ENCODE measurements around the gene SMARCAD1. TPM values are rescaled to one million over a fixed set of nuclear protein-coding genes. Genes with fewer than 3 reads are reported as not detected.

The SMARCAD1 gene
- total and polyA plus RNA-seq, 9 of the 15 experiments (the other 6 are each of a cell fraction or from before 2014, with no cell fraction given) = 11.2 to 52.2 (median 34.6) TPM

- no peak for TF ChIP-seq RNF219 (CRISPR knock-in tag; IDR thresholded peaks at IDR 0.05)
- TF ChIP-seq DPF2 (IDR thresholded peaks at IDR 0.05) = no peak
- TF ChIP-seq GTF2B (IDR thresholded peaks at IDR 0.05; ENCODE audit: extremely low read depth, insufficient read length) = no peak
- TF ChIP-seq ZNF121 (CRISPR knock-in tag; conservative IDR thresholded peaks at IDR 0.05) = no peak
- TF ChIP-seq RAD21 (CRISPR knock-in tag; conservative IDR thresholded peaks at IDR 0.05 in 1 of 2, IDR thresholded peaks at IDR 0.05 in 1 of 2) = peak in 1 of 2 experiments; percentile 9; a peak in 1 of 4 replicates
These were observed 49.2 kb downstream of the SMARCAD1 start (continued) for GRCh38 chr4:94256828-94257227.

DNA sequence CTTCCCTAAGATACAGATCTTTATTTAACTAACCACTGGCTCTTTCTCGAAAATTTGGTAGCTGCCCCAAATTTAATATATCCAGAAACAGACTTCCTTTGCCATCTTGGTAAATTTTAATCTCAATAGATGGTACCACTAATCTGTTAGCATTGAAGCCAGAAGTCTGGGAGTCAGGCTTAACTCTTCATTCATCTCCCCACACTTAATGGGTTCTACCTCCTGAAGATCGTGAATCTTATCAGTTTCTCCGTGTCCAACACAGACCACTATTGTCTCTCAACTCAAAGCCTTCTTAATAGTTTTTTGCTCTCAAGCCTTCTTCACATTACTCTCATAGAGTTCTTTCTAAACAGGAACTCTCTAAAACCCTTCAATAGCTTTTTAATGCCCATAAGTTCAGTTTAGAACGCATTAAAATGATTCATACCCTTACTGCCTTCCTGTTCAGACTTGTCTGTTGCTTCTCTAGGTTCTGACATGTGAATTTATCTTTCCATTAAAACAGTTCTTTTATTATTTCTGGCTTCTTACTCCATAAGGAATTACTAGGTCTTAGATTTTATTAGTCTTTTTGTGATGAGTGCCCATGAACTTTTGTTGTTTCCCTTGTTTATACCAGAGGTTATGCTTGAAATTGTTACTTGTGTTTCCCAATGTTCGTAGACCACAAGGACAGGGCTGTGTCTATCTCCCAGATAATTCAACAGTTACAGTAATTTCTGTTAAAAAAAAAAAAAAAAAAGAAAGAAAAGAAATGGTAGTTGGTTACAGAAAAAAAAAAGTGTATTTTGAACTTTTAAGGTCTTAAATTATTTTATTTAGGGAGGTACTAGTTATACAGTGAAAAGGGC, 54.7 kb downstream of the SMARCAD1 start:
- Histone ChIP-seq H3K9me3 (replicated peaks; ENCODE audit: control insufficient read depth, insufficient read depth, low read depth, low read length) (no peaks in the 10 kb centered on the region), H4K20me1 (replicated peaks; ENCODE audit: control insufficient read depth, insufficient read depth, low read length) (no peaks in the 10 kb centered on the region), H3K9me1 (ENCODE audit: control insufficient read depth, insufficient read depth, low read length) (no peaks in the 10 kb centered on the region), H3K27me3 (ENCODE audit: control insufficient read depth in 2 of 2, insufficient read depth in 2 of 2, low read length in 2 of 2) (no peaks in the 10 kb centered on the region), H3K36me3 (ENCODE audit: control insufficient read depth, insufficient read depth, low read length) (peaks cover 42% of the 10 kb centered on the region), H2AFZ (ENCODE audit: low read depth, low read length) (no peak overlapping the region), H3K9ac (ENCODE audit: insufficient read depth in 1 of 2, low read depth in 2 of 2, low read length in 2 of 2) (no peak overlapping the region), H3K4me3 (no peak overlapping the region), H3K4me2 (ENCODE audit: insufficient read depth, low read length) (no peak overlapping the region), H3K27ac (ENCODE audit: extremely low read depth, low read depth, low read length) (no peak overlapping the region), H3K4me1 (replicated peaks in 1 of 2; ENCODE audit: control insufficient read depth in 2 of 2, insufficient read depth in 2 of 2, low read length in 2 of 2) (no peaks in the 10 kb centered on the region), H3K79me2 (ENCODE audit: control insufficient read depth, insufficient read depth, low read length) (no peaks in the 10 kb centered on the region)
- WGBS (ENCODE audit: insufficient coverage, low coverage, missing lambda C conversion rate) = 66% methylated on average over 5 of the region's 5 CpGs
- no TSS peak for BruUV-seq (replicated peaks)
- ChIA-PET CTCF (ENCODE audit: low intra/inter-chr PET ratio) (no interaction called here), POLR2A (interaction anchor here (0.7 kb wide), 1 partner anchor 634 kb away, joined by 4 read pairs; no protein-coding TSS in a partner anchor)
- no peak for ATAC-seq
- FAIRE-seq = peak; percentile 59
- in situ Hi-C loops (cut with MboI) = no loop called here
- intact Hi-C loops (cut with micrococcal nuclease) = no loop called here
- no peak for DNase-seq (ENCODE audit: extremely low read depth in 1 of 4, low spot score in 3 of 4)
- TF ChIP-seq SMARCC2 (IDR thresholded peaks at IDR 0.05; ENCODE audit: low read depth) (no peak), ZNF212 (CRISPR knock-in tag; IDR thresholded peaks at IDR 0.05) (no peak), KDM5B (IDR thresholded peaks at IDR 0.05; ENCODE audit: insufficient replicate concordance, low read depth, low read length) (no peak)

Data from K562 (cell line).